Vagina (tissue), 2 donors: ENCODE measurements around the gene MAPK8IP2.

Experiments used
- POLR2A ChIP-seq, 2 donors: fragments of 450-650 bp; IDR thresholded peaks; one replicate each; pipeline ENCODE4 v1.6.1; 2017; ENCODE audit warnings: antibody characterized with exemption in 2 of 2, mild to moderate bottlenecking in 2 of 2, moderate library complexity in 2 of 2
- TF ChIP-seq, protein P1 (sequence below), 3 experiments: fragments of 450-650 bp in 2 of 3; fragments of 200-600 bp in 1 of 3; sonication (generic) in 1 of 3; IDR thresholded peaks; one replicate each; pipeline ENCODE4 v1.5.1; 2017 to 2019; ENCODE audit warnings: antibody characterized with exemption in 3 of 3, mild to moderate bottlenecking in 2 of 3, moderate library complexity in 2 of 3

DNA sequence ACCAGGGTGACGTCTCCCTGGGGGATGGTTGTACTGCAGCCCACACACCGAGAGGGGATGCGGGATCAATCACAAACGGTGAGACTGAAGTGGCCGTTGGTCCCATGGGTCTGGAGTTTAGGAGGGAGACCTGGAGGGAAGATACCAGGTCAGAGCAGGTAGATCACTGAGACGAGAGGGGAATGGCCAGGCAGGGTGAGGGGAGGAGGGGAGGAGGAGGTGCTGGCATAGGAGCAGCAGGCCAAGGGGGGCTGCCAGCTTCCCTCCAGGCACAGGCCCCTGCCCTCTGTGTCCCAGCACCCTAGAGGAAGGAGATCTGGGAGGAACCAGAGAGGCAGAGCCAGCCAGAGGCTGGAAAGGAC lies 7.0 kb downstream of the MAPK8IP2 start:
- TF ChIP-seq, protein P1, sequence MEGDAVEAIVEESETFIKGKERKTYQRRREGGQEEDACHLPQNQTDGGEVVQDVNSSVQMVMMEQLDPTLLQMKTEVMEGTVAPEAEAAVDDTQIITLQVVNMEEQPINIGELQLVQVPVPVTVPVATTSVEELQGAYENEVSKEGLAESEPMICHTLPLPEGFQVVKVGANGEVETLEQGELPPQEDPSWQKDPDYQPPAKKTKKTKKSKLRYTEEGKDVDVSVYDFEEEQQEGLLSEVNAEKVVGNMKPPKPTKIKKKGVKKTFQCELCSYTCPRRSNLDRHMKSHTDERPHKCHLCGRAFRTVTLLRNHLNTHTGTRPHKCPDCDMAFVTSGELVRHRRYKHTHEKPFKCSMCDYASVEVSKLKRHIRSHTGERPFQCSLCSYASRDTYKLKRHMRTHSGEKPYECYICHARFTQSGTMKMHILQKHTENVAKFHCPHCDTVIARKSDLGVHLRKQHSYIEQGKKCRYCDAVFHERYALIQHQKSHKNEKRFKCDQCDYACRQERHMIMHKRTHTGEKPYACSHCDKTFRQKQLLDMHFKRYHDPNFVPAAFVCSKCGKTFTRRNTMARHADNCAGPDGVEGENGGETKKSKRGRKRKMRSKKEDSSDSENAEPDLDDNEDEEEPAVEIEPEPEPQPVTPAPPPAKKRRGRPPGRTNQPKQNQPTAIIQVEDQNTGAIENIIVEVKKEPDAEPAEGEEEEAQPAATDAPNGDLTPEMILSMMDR (IDR thresholded peaks at IDR 0.05): no peak
- TF ChIP-seq POLR2A (IDR thresholded peaks at IDR 0.05): no peak
